NAMALWA (cell line): ENCODE data around the gene LPIN2.
"Not testable (repeated sequence)": the region's sequence is repeated elsewhere in the genome, so short reads cannot be mapped to it uniquely, and the experiment has no call there.

Experiments used
- DNase-seq: peaks from one replicate; pipeline ENCODE4 v3.0.0-alpha.2; 2015; ENCODE audit warnings: low spot score

LPIN2 gene

GRCh38 chr18:3013024-3013804, at the start of gene LPIN2:
Gene LPIN2, minus strand, starts transcription at chr18:3013144. Its CDS starts 52,304 bp downstream, at chr18:2960840.
- DNase-seq, result peak; percentile 98

GRCh38 chr18:3061581-3062312, 48.8 kb upstream of the LPIN2 start:
- no peak for DNase-seq

GRCh38 chr18:3060667-3061580, 48.0 kb upstream of the LPIN2 start:
- DNase-seq, result no peak

- DNase-seq, result no peak
Observed at GRCh38 chr18:3059272-3059671, 46.3 kb upstream of the LPIN2 start.

DNA sequence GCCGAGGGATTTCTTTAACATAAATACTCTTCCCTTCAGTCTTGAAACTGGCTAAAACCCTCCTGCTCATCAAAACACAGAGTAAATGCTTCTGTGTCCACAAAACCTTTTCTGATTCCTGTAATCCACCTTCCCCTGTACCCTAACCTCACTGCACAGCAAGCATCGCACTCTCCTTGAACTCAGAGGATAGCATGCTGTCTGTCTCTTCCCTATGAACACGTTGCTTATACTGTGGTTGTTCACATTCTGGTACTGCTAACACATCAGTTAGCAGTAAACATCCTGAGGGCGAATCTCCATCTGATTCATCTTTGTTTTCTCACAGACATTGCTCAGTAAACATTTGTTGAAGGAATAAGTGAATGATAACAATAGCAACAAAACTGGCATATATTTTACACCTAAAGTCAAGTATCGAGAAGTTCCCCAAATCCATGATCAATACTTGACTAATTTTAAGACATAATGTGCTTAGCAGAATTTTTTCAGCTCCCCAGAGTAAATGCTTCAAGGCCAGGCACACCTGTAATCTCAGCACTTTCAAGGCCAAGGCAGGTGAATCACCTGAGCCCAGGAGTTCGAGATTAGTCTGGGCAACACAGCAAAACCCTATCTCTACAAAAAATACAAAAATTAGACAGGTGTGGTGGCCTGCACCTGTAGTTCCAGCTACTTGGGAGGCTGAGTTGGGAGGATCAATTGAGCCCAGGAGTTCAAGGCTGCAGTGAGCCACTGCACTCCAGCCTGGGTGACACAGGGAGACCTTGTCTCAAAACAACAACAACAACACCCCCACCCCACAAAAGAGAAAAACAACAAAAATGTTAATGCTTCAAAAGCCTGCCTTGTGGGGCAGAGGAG, 45.6 kb upstream of the LPIN2 start:
- DNase-seq, result no peak

- DNase-seq, result no peak
Observed at GRCh38 chr18:3057526-3057925, 44.6 kb upstream of the LPIN2 start.

GRCh38 chr18:3056311-3056710, 43.4 kb upstream of the LPIN2 start:
- no peak for DNase-seq

- DNase-seq, result no peak
Observed at GRCh38 chr18:3055816-3056215, 42.9 kb upstream of the LPIN2 start.

GRCh38 chr18:3055186-3055728, 42.3 kb upstream of the LPIN2 start:
- DNase-seq, result no peak

DNA sequence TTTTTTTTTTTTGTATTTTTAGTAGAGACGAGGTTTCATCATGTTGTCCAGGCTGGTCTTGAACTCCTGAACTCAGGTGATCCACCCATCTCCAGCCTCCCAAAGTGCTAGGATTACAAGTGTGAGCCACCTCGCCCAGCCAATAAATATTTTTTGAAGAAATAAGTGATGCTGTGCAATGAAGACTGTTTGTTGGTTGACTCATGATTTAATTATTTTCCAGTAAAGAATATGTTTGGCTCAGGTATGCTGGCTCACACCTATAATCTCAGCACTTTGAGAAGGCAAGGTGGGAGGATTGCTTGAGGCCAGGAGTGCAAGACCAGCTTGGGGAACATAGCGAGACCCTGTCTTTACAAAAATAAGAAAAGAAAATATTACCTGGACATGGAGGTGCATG, 41.8 kb upstream of the LPIN2 start:
- DNase-seq, result no peak

GRCh38 chr18:3054214-3054613, 41.3 kb upstream of the LPIN2 start:
- no peak for DNase-seq

DNA sequence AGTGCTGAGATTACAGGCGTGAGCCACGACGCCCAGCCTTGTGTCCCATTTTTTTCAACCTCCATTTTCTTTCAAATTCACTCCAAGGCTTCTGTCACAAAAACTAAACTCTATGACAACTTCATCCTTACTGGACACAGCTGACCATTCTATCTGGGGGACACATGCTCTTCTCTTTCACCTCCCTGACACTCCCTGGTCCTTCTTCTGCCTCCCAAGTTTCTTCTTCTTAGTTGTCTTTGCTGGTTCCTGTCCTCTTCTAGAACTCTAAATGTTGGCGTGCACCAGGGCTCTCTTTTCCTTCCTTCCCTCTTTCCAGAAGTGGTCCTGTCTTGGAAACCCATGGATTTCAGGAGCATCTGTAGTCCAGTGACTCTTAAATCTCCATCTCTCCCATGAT, 40.1 kb upstream of the LPIN2 start:
- no peak for DNase-seq

DNA sequence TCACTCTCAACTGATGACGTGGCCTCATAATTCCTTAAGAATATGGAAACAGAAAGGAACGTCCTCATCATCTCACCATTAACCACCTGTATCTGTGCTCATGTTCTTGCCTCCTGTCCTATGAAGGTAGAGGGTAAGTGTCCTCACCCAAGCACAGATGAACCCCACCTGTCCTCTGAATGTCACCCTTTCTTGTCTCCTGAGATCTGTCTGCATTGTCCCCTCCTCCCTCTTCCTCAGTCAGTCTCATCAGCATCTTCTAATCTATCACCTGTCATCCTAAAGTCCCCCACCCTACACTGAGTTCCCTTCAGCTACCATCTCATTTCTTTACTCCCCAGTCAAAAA, 39.4 kb upstream of the LPIN2 start:
- DNase-seq, result no peak

- no peak for DNase-seq
Observed at GRCh38 chr18:3051718-3052410, 38.9 kb upstream of the LPIN2 start.

GRCh38 chr18:3049897-3050454, 37.0 kb upstream of the LPIN2 start:
- not testable (repeated sequence) for DNase-seq

- no peak for DNase-seq
Observed at GRCh38 chr18:3048820-3049349, 35.9 kb upstream of the LPIN2 start.

GRCh38 chr18:3048121-3048520, 35.2 kb upstream of the LPIN2 start:
- no peak for DNase-seq

- DNase-seq, result no peak
Observed at GRCh38 chr18:3046216-3046808, 33.4 kb upstream of the LPIN2 start.

GRCh38 chr18:3044931-3045698, 32.2 kb upstream of the LPIN2 start:
- DNase-seq, result no peak
